GM18907 (cell line): ENCODE results near the gene FNDC3B.
"Not testable (repeated sequence)": the region's sequence is repeated elsewhere in the genome, so short reads cannot be mapped to it uniquely, and the experiment has no call there.

Experiments used
- ATAC-seq: cut with Tn5 transposase; IDR thresholded peaks from one replicate; pipeline ENCODE4 v1.9.1; 2021; ENCODE audit warnings: mild to moderate bottlenecking, moderate library complexity; ENCODE audit not compliant: unreplicated experiment

FNDC3B gene

GRCh38 chr3:172030181-172030580, 9.2 kb upstream of the FNDC3B start:
- no peak for ATAC-seq

- no peak for ATAC-seq
Measured at GRCh38 chr3:172031996-172032395, 7.4 kb upstream of the FNDC3B start.

DNA sequence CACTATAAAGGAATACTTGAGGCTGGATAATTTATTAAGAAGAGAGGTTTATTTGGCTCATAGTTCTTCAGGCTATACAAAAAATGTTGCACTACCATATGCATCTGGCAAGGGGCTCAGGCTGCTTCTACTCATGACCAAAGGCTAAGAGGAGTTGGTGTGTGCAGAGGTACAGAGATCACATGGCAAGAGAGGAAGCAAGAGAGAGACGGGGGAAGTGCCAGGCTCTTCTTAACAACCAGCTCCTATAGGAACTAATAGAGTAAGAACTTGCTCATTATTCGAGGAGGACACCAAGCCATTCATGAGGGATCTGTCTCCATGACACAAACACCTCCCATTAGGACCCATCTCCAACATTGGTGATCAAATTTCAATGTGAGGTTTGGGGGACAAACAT, 6.0 kb upstream of the FNDC3B start:
- ATAC-seq: no peak

- ATAC-seq: no peak
Measured at GRCh38 chr3:172034786-172035685, 4.3 kb upstream of the FNDC3B start.

- no peak for ATAC-seq
Measured at GRCh38 chr3:172036541-172037215, 2.7 kb upstream of the FNDC3B start.

DNA sequence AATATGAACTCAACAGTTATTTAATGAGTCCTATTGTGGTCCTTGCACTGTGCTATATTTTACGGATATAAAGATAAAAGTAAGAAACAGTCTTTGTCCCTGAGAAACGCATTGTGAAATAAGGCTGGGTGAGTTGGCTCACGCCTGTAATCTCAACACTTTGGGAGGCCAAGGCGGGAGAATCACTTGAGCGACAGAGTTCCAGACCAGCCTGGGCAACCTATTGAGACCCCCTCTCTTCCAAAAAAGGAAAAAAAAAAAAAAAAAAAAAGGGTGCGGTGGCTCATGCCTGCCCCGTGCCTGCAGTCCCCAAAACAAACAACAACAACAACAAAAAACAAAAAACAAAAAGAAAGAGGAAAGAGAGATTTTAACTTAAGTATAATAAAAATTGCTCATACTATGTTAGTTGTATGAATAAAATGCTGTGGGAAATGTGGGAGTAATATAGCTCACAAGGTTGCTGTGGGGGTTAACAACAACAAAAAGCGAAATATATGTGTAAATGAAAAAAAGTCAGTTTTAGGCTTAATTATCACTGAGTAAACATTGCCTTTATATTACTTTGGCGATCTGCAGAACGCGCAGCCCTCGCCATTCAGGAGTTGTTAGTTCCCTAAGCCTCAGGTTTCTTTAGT, 461 bp upstream of the FNDC3B start:
- no peak for ATAC-seq

GRCh38 chr3:172040078-172040980, 951 bp downstream of the FNDC3B start:
- ATAC-seq: no peak

DNA sequence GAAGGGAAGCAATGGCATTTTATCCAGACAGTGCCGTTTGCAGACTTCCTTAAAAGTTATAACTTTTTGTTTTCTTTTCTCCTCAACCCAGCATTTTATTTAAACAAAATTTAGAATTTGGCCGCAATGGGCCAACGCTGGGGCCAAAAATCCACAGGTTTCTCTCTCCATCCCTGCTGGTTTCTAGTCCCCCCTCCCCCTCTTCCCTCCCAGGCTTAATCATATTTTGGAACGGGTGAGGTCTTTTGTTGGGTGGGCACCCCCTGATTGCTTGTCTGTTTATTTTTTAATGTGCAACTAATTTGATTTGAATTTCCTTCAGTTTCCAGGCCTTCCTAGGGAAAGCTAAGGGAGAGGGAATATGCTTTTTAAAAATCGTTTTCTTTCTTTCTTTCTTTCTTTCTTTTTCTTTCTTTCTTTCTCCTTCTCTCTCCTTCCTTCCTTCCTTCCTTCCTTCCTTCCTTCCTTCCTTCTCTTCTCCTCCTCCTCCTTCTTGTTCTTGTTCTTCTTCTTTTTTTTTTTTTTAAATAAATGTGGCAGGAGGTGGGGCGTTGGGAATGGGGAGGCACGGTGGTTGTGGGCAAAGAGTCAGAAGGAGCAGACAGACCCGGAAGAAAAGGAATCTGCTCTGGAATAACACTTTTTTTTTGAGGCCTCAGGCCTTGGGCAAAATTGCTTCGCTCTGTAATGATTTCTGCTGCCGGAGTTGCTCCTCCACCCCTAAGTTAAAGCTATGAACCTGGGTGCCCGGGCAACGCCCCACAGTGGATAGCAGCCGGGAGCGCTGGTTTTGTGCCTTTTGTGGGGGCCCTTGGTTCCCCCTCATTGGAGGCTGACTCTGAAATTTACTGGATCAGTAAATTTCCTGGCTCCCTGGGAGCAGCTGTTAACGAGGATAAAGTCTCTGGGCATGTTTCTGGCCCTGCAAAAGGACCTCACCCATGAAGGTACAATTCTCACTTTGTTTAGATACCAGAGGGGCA, 1.9 kb downstream of the FNDC3B start:
- no peak for ATAC-seq

GRCh38 chr3:172042136-172042662, 2.8 kb downstream of the FNDC3B start:
- no peak for ATAC-seq

DNA sequence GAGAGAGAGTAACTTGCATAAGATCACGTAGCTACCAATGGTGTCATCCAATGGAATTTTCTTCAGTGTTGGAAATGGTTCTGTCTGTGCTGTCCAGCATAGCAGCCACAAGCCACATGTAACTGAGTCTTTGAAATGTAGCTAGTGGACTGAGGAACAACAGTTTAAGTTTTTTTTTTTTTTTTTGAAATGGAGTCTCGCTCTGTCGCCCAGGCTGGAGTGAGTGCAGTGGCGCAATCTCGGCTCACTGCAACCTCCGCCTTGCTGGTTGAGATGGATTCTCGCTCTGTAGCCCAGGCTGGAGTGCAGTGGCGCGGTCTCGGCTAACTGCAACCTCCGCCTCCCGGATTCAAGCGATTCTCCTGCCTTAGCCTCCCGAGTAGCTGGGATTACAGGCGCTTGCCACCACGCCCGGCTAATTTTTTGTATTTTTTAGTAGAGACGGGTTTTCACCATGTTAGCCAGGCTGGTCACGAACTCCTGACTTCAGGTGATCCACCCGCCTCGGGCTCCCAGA, 3.3 kb downstream of the FNDC3B start:
- not testable (repeated sequence) for ATAC-seq

GRCh38 chr3:172043233-172043632, 3.9 kb downstream of the FNDC3B start:
- ATAC-seq: no peak

DNA sequence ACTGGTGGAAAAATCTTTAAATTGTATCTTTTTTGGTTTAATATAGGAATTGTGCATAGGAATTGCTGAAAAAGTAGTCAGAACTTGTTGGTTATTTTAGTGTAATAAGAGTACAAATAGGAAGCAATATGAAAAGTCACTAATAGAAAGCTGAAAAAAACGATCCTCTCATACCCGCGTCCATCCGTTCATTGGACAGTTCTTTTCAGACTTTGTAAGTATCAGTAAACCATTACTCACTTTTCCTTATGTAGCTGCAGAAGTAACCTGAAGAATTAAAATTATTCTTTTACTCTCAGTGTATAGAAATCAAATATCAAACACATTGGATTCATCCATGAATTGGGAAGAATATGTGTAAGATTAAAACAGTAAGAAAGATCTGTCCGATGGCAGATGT, 4.4 kb downstream of the FNDC3B start:
- no peak for ATAC-seq

DNA sequence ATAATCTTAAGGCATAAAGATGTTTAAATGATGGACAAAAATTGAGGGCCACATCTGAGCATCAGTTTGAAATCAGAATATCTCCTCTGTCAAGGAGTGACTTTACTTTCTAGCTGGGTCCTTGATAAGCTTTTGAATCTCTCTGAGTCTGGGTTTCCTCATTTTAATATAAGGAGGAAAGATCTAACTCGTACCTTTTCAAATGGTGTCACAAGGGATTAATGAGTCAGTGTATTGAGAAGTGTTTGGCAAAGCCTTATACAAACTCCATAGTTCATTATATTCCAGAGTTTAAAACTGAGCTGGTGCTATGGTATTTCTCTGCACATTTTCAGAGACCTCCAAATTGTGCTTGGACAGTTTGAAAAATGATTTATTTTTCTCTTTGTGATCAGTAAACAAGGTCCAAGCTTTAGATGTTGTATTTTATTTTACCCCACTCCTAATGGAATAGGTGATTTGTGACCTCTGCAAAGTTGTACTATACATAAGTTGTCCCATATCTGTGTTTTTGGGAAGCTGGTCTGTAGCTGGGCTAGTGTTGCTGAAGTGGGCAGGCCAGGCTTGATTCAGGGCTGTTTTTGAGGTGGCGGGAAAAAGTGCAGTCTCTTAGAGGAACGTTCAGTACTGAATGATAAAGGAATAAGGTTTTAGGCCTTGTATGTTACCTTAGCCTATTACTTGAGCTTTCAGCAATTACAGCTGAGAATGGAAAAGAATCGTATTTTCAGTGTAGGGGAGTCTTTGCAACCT, 5.6 kb downstream of the FNDC3B start:
- ATAC-seq: no peak

DNA sequence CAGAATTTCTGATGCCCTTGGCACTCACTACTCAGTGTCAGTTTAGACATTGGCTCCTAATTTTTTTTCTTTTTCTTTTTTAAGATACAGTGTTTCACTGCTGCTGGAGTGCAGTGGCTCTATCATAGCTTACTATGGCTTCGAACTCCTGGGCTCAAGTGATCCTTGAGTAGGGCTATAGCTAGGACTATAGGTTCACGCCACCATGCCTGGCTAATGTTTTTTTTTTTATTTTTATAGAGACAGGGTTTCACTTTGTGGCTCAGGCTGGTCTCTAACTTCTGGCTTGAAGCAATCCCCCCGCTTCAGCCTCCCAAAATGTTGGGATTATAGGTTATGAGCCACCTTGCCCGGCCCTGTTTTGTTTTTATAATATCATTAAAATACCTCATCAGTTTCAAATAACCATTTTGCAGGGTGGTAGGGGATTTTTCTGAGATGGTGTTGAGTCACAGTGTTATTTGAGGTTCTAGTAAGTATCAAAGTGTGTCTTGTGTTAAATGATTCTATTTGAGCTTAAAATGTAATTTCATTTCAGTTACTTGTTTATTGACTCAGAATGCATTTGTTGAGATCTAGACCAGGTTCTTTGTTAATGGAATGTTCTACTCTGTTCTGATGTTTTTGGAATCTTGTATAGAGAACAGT, 7.0 kb downstream of the FNDC3B start:
- ATAC-seq: no peak

- ATAC-seq: no peak
Measured at GRCh38 chr3:172047567-172048115, 8.3 kb downstream of the FNDC3B start.

- ATAC-seq: no peak
Measured at GRCh38 chr3:172048599-172048998, 9.2 kb downstream of the FNDC3B start.

DNA sequence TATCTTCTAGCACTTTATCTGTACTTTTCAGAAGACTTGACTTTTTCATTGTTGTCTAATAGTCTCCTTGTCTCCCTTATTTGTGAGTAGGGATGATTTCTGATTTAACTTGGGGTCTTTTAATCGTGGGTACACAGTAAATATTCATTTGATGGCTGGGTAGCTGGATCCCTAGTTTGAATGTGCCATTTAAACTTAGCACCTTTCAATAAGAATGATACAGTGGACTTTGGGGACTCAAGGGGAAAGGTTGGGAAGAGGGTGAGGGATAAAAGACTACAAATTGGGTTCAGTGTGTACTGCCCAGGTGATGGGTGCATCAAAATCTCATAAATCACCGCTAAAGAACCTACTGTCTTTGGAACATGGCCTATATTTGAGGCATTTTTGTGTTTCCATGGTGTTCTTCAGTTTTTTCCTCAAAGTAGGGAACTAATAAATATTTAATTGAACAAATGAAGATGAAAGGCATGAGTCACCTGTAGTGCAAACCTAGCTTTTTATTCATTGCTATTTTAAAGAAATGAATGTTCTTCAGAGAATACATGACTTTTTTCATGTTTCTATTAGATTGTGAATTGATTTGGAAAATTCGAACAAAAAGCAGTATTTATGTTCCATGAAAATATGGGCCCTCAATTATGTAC, 12.1 kb downstream of the FNDC3B start:
- no peak for ATAC-seq
